Measurements from ENCODE around the gene SIRT3.

DNA sequence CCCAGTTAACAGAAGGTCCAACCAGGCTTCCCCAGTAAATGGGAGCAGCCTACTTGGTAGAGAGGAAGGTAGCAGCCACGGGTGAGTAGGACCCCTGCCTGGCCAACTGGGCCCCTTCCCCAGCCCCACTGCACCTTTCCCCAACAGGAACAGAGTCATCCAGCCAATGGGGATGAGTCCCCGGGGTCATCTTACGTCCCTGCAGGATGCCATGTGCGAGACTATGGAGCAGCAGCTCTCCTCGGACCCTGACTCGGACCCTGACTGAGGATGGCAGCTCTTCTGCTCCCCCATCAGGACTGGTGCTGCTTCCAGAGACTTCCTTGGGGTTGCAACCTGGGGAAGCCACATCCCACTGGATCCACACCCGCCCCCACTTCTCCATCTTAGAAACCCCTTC, 22.1 kb downstream of the SIRT3 start:
- TF ChIP-seq, protein P1, sequence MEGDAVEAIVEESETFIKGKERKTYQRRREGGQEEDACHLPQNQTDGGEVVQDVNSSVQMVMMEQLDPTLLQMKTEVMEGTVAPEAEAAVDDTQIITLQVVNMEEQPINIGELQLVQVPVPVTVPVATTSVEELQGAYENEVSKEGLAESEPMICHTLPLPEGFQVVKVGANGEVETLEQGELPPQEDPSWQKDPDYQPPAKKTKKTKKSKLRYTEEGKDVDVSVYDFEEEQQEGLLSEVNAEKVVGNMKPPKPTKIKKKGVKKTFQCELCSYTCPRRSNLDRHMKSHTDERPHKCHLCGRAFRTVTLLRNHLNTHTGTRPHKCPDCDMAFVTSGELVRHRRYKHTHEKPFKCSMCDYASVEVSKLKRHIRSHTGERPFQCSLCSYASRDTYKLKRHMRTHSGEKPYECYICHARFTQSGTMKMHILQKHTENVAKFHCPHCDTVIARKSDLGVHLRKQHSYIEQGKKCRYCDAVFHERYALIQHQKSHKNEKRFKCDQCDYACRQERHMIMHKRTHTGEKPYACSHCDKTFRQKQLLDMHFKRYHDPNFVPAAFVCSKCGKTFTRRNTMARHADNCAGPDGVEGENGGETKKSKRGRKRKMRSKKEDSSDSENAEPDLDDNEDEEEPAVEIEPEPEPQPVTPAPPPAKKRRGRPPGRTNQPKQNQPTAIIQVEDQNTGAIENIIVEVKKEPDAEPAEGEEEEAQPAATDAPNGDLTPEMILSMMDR (IDR thresholded peaks at IDR 0.05): no peak
- no peak for TF ChIP-seq POLR2A (IDR thresholded peaks at IDR 0.05)
